ENCODE results near the gene COG2. TPM values are rescaled to one million over a fixed set of nuclear protein-coding genes. Genes with fewer than 3 reads are reported as not detected.
"Not testable (repeated sequence)": the region's sequence is repeated elsewhere in the genome, so short reads cannot be mapped to it uniquely, and the experiment has no call there.

COG2 gene
- total RNA-seq, 1 donor from 2014 or later, result 23.1 TPM

- intact Hi-C loops (cut with DNase I), result no loop called here
- H3K27ac ChIP-seq, result no peak overlapping the region
- H3K27me3 ChIP-seq (ENCODE audit: low read depth), result no peaks in the 10 kb centered on the region
- ATAC-seq (no peak), DNase-seq (no peak)
- TF ChIP-seq CTCF (IDR thresholded peaks at IDR 0.05), result no peak
- H3K4me3 ChIP-seq, result no peak overlapping the region
- H3K36me3 ChIP-seq, result peaks cover 47% of the 10 kb centered on the region
- H3K4me1 ChIP-seq, result no peaks in the 10 kb centered on the region
- H3K9me3 ChIP-seq, result no peaks in the 10 kb centered on the region
These were observed 52.7 kb downstream of the COG2 start for GRCh38 chr1:230694991-230695390.

- no peaks in the 10 kb centered on the region for H3K27me3 ChIP-seq (ENCODE audit: low read depth)
- intact Hi-C loops (cut with DNase I), result no loop called here
- no peak for TF ChIP-seq CTCF (IDR thresholded peaks at IDR 0.05)
- DNase-seq (no peak), ATAC-seq (no peak)
- H3K27ac ChIP-seq, result no peak overlapping the region
- no peak overlapping the region for H3K4me3 ChIP-seq
- H3K9me3 ChIP-seq, result no peaks in the 10 kb centered on the region
- no peaks in the 10 kb centered on the region for H3K4me1 ChIP-seq
- peaks cover 34% of the 10 kb centered on the region for H3K36me3 ChIP-seq
These were observed 53.9 kb downstream of the COG2 start for GRCh38 chr1:230696218-230696617.

GRCh38 chr1:230696722-230697437 is 54.6 kb downstream of the COG2 start:
- peaks cover 28% of the 10 kb centered on the region for H3K36me3 ChIP-seq
- no peak overlapping the region for H3K4me3 ChIP-seq
- DNase-seq (no peak), ATAC-seq (no peak)
- H3K4me1 ChIP-seq, result no peaks in the 10 kb centered on the region
- no peaks in the 10 kb centered on the region for H3K9me3 ChIP-seq
- TF ChIP-seq CTCF (IDR thresholded peaks at IDR 0.05), result no peak
- intact Hi-C loops (cut with DNase I), result no loop called here
- no peaks in the 10 kb centered on the region for H3K27me3 ChIP-seq (ENCODE audit: low read depth)
- no peak overlapping the region for H3K27ac ChIP-seq

- no peak for TF ChIP-seq CTCF (IDR thresholded peaks at IDR 0.05)
- intact Hi-C loops (cut with DNase I), result no loop called here
- Histone ChIP-seq H3K4me1 (no peaks in the 10 kb centered on the region), H3K36me3 (peaks cover 15% of the 10 kb centered on the region), H3K9me3 (no peaks in the 10 kb centered on the region), H3K4me3 (no peak overlapping the region), H3K27ac (no peak overlapping the region), H3K27me3 (ENCODE audit: low read depth) (no peaks in the 10 kb centered on the region)
- no peak for DNase-seq
- ATAC-seq, result no peak
These were observed 55.8 kb downstream of the COG2 start for GRCh38 chr1:230698130-230698529.

- H3K27ac ChIP-seq; intact Hi-C loops (cut with DNase I); H3K36me3 ChIP-seq; H3K9me3 ChIP-seq; H3K4me3 ChIP-seq; H3K27me3 ChIP-seq (ENCODE audit: low read depth); DNase-seq; H3K4me1 ChIP-seq; ATAC-seq: not testable (repeated sequence)
These were observed 56.7 kb downstream of the COG2 start for GRCh38 chr1:230698964-230699363.

- Histone ChIP-seq H3K27me3 (ENCODE audit: low read depth) (no peaks in the 10 kb centered on the region), H3K4me1 (no peaks in the 10 kb centered on the region), H3K9me3 (no peaks in the 10 kb centered on the region), H3K36me3 (no peaks in the 10 kb centered on the region), H3K27ac (no peak overlapping the region), H3K4me3 (no peak overlapping the region)
- ATAC-seq, result no peak
- intact Hi-C loops (cut with DNase I), result no loop called here
- TF ChIP-seq CTCF (IDR thresholded peaks at IDR 0.05), result no peak
- DNase-seq, result no peak
These were observed 57.4 kb downstream of the COG2 start for GRCh38 chr1:230699716-230700115.

All from lower lobe of right lung (tissue), 2 donors.